WTC11 (cell line): Measurements from ENCODE around the gene RFTN1.

Source experiments
- NFE2L1 ChIP-seq: sonication (generic); formaldehyde crosslinking; IDR thresholded peaks from 2 replicates; pipeline ENCODE4 v1.8.1; 2023; ENCODE audit warnings: missing genetic modification reagents
- PRDM15 ChIP-seq: sonication (generic); formaldehyde crosslinking; IDR thresholded peaks from 2 replicates; pipeline ENCODE4 v1.8.0; 2022; ENCODE audit warnings: missing genetic modification reagents
- TEAD1 ChIP-seq: sonication (generic); formaldehyde crosslinking; IDR thresholded peaks from 2 replicates; pipeline ENCODE4 v1.8.0; 2022; ENCODE audit warnings: mild to moderate bottlenecking, missing genetic modification reagents
- ZNF138 ChIP-seq: sonication (generic); formaldehyde crosslinking; conservative IDR thresholded peaks from 2 replicates; pipeline ENCODE4 v1.8.1; 2022; ENCODE audit warnings: mild to moderate bottlenecking, moderate library complexity, missing genetic modification reagents

- TF ChIP-seq PRDM15 (CRISPR knock-in tag) (no peak), ZNF138 (CRISPR knock-in tag) (no peak), NFE2L1 (no peak), TEAD1 (CRISPR knock-in tag) (no peak)
Observed at GRCh38 chr3:16520970-16521881, 7.7 kb upstream of the RFTN1 start.
